ENCODE data around the gene PEX10. TPM values are rescaled to one million over a fixed set of nuclear protein-coding genes. Genes with fewer than 3 reads are reported as not detected.

Gene PEX10
- total RNA-seq, 1 experiment from 2014 or later: 89.6 TPM

DNA sequence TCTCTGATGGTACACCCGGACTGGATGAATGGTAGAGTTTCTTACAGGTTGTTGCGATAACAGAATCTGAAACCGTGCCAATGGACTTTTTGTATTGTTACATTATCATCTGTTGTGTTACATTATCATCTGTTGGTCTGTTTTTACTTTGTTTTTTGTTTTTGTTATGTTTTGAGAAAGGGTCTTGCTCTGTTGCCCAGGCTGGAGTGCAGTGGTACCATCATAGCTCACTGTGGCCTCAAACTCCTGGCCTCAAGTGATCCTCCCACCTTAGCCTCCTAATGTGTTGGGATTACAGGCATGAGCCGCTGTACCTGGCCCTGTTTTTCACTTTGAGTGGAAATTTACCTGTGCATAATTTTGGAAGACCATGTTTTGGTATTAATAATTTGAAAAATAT is 10.2 kb upstream of the PEX10 start:
- no peaks in the 10 kb centered on the region; the same call in 1 of the 2 replicates for H3K27me3 ChIP-seq (ENCODE audit: control insufficient read depth, insufficient read depth, low read length)
- H3K36me3 ChIP-seq (replicated peaks; ENCODE audit: control insufficient read depth, insufficient read depth, low read length): no peaks in the 10 kb centered on the region
- DNase-seq: no peak
- no peak overlapping the region for H3K4me3 ChIP-seq (ENCODE audit: insufficient read depth, low read depth, low read length)

- H3K27me3 ChIP-seq (ENCODE audit: control insufficient read depth, insufficient read depth, low read length): no peaks in the 10 kb centered on the region; the same call in 1 of the 2 replicates
- no peak overlapping the region for H3K4me3 ChIP-seq (ENCODE audit: insufficient read depth, low read depth, low read length)
- no peak for DNase-seq
- H3K36me3 ChIP-seq (replicated peaks; ENCODE audit: control insufficient read depth, insufficient read depth, low read length): no peaks in the 10 kb centered on the region
These were observed 7.1 kb upstream of the PEX10 start for GRCh38 chr1:2419416-2419815.

GRCh38 chr1:2418791-2419320 is 6.5 kb upstream of the PEX10 start:
- no peak for DNase-seq
- H3K4me3 ChIP-seq (ENCODE audit: insufficient read depth, low read depth, low read length): no peak overlapping the region
- no peaks in the 10 kb centered on the region; the same call in 1 of the 2 replicates for H3K27me3 ChIP-seq (ENCODE audit: control insufficient read depth, insufficient read depth, low read length)
- H3K36me3 ChIP-seq (replicated peaks; ENCODE audit: control insufficient read depth, insufficient read depth, low read length): no peaks in the 10 kb centered on the region

DNA sequence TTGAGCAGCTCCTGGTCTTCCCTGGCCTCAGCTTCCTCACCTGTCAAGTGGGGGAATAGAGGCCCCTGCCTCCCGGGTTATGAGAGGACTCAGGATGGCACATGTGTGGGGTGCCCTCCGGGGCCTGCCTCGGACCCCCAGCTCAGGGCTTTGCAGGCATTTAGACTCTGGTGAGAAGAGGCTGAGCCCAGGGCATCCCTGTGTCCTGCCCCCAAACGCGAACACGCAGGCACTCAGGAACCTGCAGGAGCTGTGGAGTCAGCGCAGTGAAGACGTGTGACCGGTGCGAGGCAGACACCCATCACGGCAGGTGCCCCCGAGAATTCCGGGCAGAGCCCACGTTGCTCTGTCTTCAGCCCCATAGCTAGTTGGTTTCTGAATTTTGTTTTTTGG is 5.5 kb upstream of the PEX10 start:
- no peaks in the 10 kb centered on the region for H3K36me3 ChIP-seq (replicated peaks; ENCODE audit: control insufficient read depth, insufficient read depth, low read length)
- no peaks in the 10 kb centered on the region; the same call in 1 of the 2 replicates for H3K27me3 ChIP-seq (ENCODE audit: control insufficient read depth, insufficient read depth, low read length)
- no peak for DNase-seq

GRCh38 chr1:2417083-2417832 is 4.9 kb upstream of the PEX10 start:
- DNase-seq: no peak
- no peaks in the 10 kb centered on the region; the same call in 1 of the 2 replicates for H3K27me3 ChIP-seq (ENCODE audit: control insufficient read depth, insufficient read depth, low read length)
- no peak overlapping the region for H3K4me3 ChIP-seq (ENCODE audit: insufficient read depth, low read depth, low read length)
- H3K36me3 ChIP-seq (replicated peaks; ENCODE audit: control insufficient read depth, insufficient read depth, low read length): no peaks in the 10 kb centered on the region

More for the DNA sequence above, 5.5 kb upstream of the PEX10 start:
- no peak overlapping the region for H3K4me3 ChIP-seq (ENCODE audit: insufficient read depth, low read depth, low read length)

DNA sequence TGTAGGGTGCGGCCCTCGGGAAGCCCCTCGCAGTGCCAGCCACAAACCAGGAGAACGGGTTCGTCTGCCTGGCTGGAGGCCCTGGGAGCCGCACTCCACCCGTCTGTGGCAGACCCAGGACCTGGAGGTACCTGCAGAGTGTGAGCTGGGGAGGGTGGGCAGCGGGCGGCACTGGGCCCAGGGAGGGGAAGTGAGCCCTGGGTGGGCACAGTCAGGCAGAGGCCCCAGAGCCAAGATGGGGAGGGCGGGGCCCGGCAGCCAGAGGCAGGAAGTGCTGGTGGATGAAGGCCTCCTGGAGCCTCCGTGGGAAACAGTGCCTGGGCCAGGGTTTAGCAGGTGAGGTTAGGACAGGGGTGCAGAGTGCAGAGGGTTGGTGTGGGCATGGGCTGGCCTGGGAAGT is 4.0 kb upstream of the PEX10 start:
- H3K36me3 ChIP-seq (replicated peaks; ENCODE audit: control insufficient read depth, insufficient read depth, low read length): no peaks in the 10 kb centered on the region
- H3K27me3 ChIP-seq (ENCODE audit: control insufficient read depth, insufficient read depth, low read length): no peaks in the 10 kb centered on the region; the same call in 1 of the 2 replicates
- no peak for DNase-seq
- H3K4me3 ChIP-seq (ENCODE audit: insufficient read depth, low read depth, low read length): no peak overlapping the region

DNA sequence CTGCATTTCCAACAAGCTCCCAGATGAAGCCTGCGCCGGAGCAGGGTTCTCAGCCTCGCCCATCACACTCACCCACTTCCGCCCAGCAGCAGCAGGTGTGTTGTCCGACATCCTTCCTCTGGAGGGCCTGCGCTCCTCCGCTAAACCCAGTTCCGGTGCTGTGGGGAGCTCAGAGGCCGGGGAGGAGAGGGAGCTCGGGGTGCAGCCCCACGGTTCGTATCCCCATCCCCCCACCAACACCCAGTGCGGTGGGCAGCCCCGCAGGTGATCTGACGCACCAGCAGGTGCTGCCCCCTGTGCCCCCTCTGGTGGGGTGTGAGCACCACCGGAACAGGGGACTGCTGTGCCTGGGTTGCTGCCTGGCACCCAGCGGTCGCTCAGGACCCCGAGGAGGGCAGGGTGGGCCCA is 3.4 kb upstream of the PEX10 start:
- Histone ChIP-seq H3K27me3 (ENCODE audit: control insufficient read depth, insufficient read depth, low read length) (no peaks in the 10 kb centered on the region; the same call in 1 of the 2 replicates), H3K4me3 (ENCODE audit: insufficient read depth, low read depth, low read length) (no peak overlapping the region), H3K36me3 (replicated peaks; ENCODE audit: control insufficient read depth, insufficient read depth, low read length) (no peaks in the 10 kb centered on the region)
- no peak for DNase-seq

DNA sequence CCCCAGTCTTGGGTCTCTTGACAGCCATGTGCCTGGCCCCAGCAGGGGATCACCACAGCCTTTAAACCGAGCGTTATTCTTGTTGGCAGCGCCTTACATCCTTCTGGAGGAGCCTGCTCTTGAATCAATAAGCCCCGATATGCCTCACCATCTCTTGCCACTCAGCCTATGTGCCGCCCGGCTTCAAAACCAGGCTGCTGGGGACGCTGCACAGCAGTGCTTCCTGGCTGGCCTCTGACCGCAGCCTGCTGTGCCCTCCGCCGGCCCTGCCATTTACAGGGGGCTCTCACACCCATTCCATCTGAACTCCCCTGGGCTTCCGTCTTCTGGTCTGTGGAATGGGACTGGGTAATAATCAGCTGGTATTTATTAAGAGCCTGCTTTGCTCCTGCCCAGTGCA is 3.0 kb upstream of the PEX10 start:
- no peaks in the 10 kb centered on the region; the same call in 1 of the 2 replicates for H3K27me3 ChIP-seq (ENCODE audit: control insufficient read depth, insufficient read depth, low read length)
- DNase-seq: no peak
- H3K36me3 ChIP-seq (replicated peaks; ENCODE audit: control insufficient read depth, insufficient read depth, low read length): no peaks in the 10 kb centered on the region; the same call in 1 of the 2 replicates
- no peak overlapping the region for H3K4me3 ChIP-seq (ENCODE audit: insufficient read depth, low read depth, low read length)

DNA sequence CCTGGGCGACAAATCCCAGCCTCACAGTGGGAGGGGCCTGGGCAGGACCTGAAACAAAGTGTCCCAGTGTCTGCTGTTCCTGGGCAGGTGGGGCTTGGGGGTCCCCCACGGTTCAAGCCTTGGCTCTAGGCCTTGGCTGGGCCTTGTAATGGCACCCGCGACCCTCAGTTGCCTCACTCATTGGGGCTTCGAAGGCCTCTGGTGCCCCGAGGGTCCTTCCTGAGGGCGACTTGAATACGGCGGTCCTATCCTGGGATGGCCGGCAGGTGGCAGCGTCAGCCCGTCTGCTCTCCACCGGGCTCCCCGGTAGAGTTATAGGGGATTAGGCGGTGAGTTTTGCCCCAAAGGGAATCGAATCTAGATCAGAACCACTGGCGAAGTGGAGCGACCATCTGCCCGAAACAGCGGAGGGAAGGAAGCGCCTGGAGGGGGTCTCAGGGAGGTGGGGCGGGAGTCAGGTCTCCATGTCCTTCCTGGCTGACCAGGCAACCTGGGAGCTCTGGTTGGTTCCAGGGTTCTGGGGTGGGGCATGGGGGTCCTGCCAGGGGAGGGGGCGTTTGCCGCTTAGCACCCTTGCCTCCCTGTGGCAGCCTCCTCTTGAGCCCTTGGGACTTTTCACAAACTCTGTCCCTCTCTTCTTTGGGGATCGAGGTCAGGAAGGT is 2.1 kb upstream of the PEX10 start:
- DNase-seq: peak; percentile 98
- Histone ChIP-seq H3K36me3 (replicated peaks; ENCODE audit: control insufficient read depth, insufficient read depth, low read length) (peaks cover 1% of the 10 kb centered on the region; the same call in 1 of the 2 replicates), H3K4me3 (ENCODE audit: insufficient read depth, low read depth, low read length) (peak overlapping the region; percentile 96), H3K27me3 (ENCODE audit: control insufficient read depth, insufficient read depth, low read length) (no peaks in the 10 kb centered on the region; the same call in 1 of the 2 replicates)

DNA sequence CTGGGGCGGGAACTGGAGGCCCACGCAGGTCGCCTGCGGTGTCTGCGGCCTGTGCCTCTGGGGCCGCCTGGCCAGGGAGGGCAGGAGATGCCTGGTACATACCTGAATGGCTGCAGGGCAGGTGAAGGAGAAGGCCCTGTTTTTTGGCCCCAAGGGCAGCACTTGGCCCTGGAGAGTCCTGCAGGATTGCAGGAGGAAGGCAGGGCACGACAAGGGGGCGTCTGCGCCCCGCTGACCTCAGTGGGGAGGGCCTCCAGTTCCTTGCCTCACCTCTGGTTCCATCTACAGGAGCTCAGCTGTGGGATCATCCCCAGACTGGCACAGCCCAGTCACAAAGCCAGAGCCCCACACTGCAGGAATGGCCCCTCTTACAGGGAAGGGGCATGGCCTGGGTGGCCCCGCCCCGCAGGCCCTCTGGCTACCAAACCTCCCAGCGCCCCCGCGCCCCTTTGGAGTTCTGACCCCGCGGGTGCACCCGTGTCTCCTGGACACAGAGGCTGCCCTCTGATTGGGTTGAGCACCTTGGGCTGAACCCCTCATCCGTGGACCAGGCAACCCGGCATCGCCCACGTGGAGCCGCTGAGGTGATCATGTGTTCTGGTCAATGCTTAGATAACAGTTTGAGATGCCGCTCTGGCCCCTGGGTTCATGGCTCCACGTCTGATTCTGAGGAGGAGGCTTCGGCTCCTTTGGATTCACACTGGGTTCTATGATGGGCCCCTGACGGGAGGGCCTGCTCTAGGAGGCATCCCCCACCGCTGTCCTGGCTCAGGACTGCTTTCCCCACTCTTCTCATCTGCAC is 1.3 kb upstream of the PEX10 start:
- peak; percentile 82 for DNase-seq
- Histone ChIP-seq H3K4me3 (ENCODE audit: insufficient read depth, low read depth, low read length) (peak overlapping the region; percentile 96), H3K27me3 (ENCODE audit: control insufficient read depth, insufficient read depth, low read length) (no peaks in the 10 kb centered on the region), H3K36me3 (replicated peaks; ENCODE audit: control insufficient read depth, insufficient read depth, low read length) (peaks cover 1% of the 10 kb centered on the region; the same call in 1 of the 2 replicates)

GRCh38 chr1:2412773-2413494 is 570 bp upstream of the PEX10 start:
- Histone ChIP-seq H3K4me3 (ENCODE audit: insufficient read depth, low read depth, low read length) (peak overlapping the region; percentile 96), H3K27me3 (ENCODE audit: control insufficient read depth, insufficient read depth, low read length) (no peaks in the 10 kb centered on the region), H3K36me3 (replicated peaks; ENCODE audit: control insufficient read depth, insufficient read depth, low read length) (peaks cover 4% of the 10 kb centered on the region)
- DNase-seq: peak; percentile 93

- peaks cover 8% of the 10 kb centered on the region for H3K36me3 ChIP-seq (replicated peaks; ENCODE audit: control insufficient read depth, insufficient read depth, low read length)
- DNase-seq: peak; percentile 82
- H3K27me3 ChIP-seq (ENCODE audit: control insufficient read depth, insufficient read depth, low read length): no peaks in the 10 kb centered on the region
- peak overlapping the region; percentile 91 for H3K4me3 ChIP-seq (ENCODE audit: insufficient read depth, low read depth, low read length)
These were observed 466 bp downstream of the PEX10 start for GRCh38 chr1:2411801-2412394.

DNA sequence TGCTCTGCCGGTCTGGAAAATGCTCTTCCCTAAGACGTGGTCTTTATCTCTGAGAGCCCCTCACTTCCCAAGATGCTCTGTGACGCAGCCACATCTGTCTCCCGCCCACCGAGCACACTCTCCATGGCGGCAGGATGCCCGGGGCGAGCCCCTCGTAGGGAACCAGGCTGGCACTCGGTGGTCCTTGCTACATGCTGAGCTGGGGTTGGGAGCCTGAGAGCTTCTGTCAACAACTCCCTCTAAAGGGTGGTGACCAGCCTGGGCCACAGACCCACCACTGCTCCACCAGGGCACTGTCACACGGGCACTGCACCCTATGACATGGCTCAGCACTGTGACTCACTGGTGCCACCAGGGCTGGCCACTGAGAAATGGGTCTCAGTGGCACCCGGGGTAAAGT is 2.6 kb downstream of the PEX10 start:
- H3K36me3 ChIP-seq (replicated peaks; ENCODE audit: control insufficient read depth, insufficient read depth, low read length): peaks cover 12% of the 10 kb centered on the region
- no peak overlapping the region for H3K4me3 ChIP-seq (ENCODE audit: insufficient read depth, low read depth, low read length)
- no peaks in the 10 kb centered on the region for H3K27me3 ChIP-seq (ENCODE audit: control insufficient read depth, insufficient read depth, low read length)
- DNase-seq: no peak

Measured in H7 (cell line).